GDM1 (cell line): ENCODE results near the gene SCAF4.
A peak's percentile ranks its signal among the peaks of the same experiment; 100 is the strongest.
"Not testable (repeated sequence)": the region's sequence is repeated elsewhere in the genome, so short reads cannot be mapped to it uniquely, and the experiment has no call there.

Experiments
- DNase-seq: peaks from one replicate; lab custom pipeline; 2025; lab: John Stamatoyannopoulos, UW

SCAF4 gene

GRCh38 chr21:31731857-31732596 lies at the start of gene SCAF4:
Gene SCAF4 (minus strand): TSS chr21:31732118. CDS start chr21:31731692, 426 bp downstream.
- DNase-seq: peak; percentile 87

- no peak for DNase-seq
Observed at GRCh38 chr21:31780944-31781343, 49.0 kb upstream of the SCAF4 start.

- DNase-seq: no peak
Observed at GRCh38 chr21:31778546-31778945, 46.6 kb upstream of the SCAF4 start.

GRCh38 chr21:31777857-31778256 lies 45.9 kb upstream of the SCAF4 start:
- no peak for DNase-seq

GRCh38 chr21:31774031-31774430 lies 42.1 kb upstream of the SCAF4 start:
- DNase-seq: no peak

GRCh38 chr21:31772674-31773555 lies 41.0 kb upstream of the SCAF4 start:
- DNase-seq: no peak

GRCh38 chr21:31771685-31772084 lies 39.8 kb upstream of the SCAF4 start:
- DNase-seq: no peak

GRCh38 chr21:31768710-31769109 lies 36.8 kb upstream of the SCAF4 start:
- DNase-seq: no peak

GRCh38 chr21:31766899-31767298 lies 35.0 kb upstream of the SCAF4 start:
- DNase-seq: no peak

- DNase-seq: not testable (repeated sequence)
Observed at GRCh38 chr21:31765850-31766249, 33.9 kb upstream of the SCAF4 start.

- DNase-seq: no peak
Observed at GRCh38 chr21:31760931-31761330, 29.0 kb upstream of the SCAF4 start.

GRCh38 chr21:31756787-31757186 lies 24.9 kb upstream of the SCAF4 start:
- DNase-seq: no peak

GRCh38 chr21:31755027-31755426 lies 23.1 kb upstream of the SCAF4 start:
- no peak for DNase-seq

- no peak for DNase-seq
Observed at GRCh38 chr21:31754708-31754960, 22.7 kb upstream of the SCAF4 start.

GRCh38 chr21:31753949-31754707 lies 22.2 kb upstream of the SCAF4 start:
- DNase-seq: no peak

- DNase-seq: no peak
Observed at GRCh38 chr21:31752967-31753366, 21.0 kb upstream of the SCAF4 start.

- no peak for DNase-seq
Observed at GRCh38 chr21:31752352-31752751, 20.4 kb upstream of the SCAF4 start.

GRCh38 chr21:31750843-31751242 lies 18.9 kb upstream of the SCAF4 start:
- no peak for DNase-seq

- no peak for DNase-seq
Observed at GRCh38 chr21:31744182-31744800, 12.4 kb upstream of the SCAF4 start.

GRCh38 chr21:31743712-31744111 lies 11.8 kb upstream of the SCAF4 start:
- DNase-seq: no peak

GRCh38 chr21:31741116-31741515 lies 9.2 kb upstream of the SCAF4 start:
- no peak for DNase-seq
